ENCODE data around the gene KIAA0825. TPM values are rescaled to one million over a fixed set of nuclear protein-coding genes. Genes with fewer than 3 reads are reported as not detected.

Gene KIAA0825
- total and polyA plus RNA-seq, 2 of the 8 experiments (the other 6 are each of a cell fraction or from before 2014, with no cell fraction given), result 0.60 to 1.0 TPM

- WGBS, 2 experiments (ENCODE audit: extremely low coverage in 1 of 2, insufficient coverage in 1 of 2, insufficient read length in 1 of 2, insufficient replicate concordance in 2 of 2, low coverage in 1 of 2, low lambda C conversion rate in 2 of 2, missing lambda C conversion rate in 1 of 2), result 96% methylated on average over 1 of the region's 1 CpG; no CpG with 5 or more reads in 1 of the 2 experiments
- DNase-seq (ENCODE audit: low read depth in 1 of 2, low spot score in 2 of 2) (no peak), FAIRE-seq (no peak)
- no peak overlapping the region for H3K56ac ChIP-seq (replicated peaks; ENCODE audit: insufficient read length, low read depth, low read length)
- H3K4ac ChIP-seq (replicated peaks; ENCODE audit: insufficient read length, low read depth, low read length), result no peak overlapping the region
- H2AFZ ChIP-seq (ENCODE audit: low read length), result no peak overlapping the region
- POLR2A ChIA-PET (ENCODE audit: partially characterized antibody), result no interaction called here
- no peaks in the 10 kb centered on the region for H3K23me2 ChIP-seq (ENCODE audit: low read depth, low read length)
- H3K4me3 ChIP-seq (ENCODE audit: extremely low read depth in 1 of 4, insufficient read depth in 2 of 4, low read depth in 3 of 4, low read length in 4 of 4), result no peak overlapping the region
- H3K27me3 ChIP-seq (replicated peaks in 1 of 4; ENCODE audit: control insufficient read depth in 3 of 4, extremely low read depth in 1 of 4, insufficient read depth in 3 of 4, low read length in 3 of 4), result no peaks in the 10 kb centered on the region
- CTCF ChIA-PET (ENCODE audit: partially characterized antibody), result interaction anchor here (1.4 kb wide), 1 partner anchor 44 kb away, joined by 4 read pairs; no protein-coding TSS in a partner anchor
- no peak overlapping the region for H3K18ac ChIP-seq (ENCODE audit: extremely low read depth, low read length)
- no peak overlapping the region for H3K4me2 ChIP-seq (ENCODE audit: insufficient read depth in 1 of 2, low read depth in 2 of 2, low read length in 2 of 2)
- no peak overlapping the region for H3K23ac ChIP-seq (ENCODE audit: insufficient read length)
- H2BK20ac ChIP-seq (ENCODE audit: low read length), result no peak overlapping the region
- no peak overlapping the region for H2AK5ac ChIP-seq (ENCODE audit: low read depth, low read length)
- no peak overlapping the region for H2BK12ac ChIP-seq (ENCODE audit: low read depth, low read length)
- TF ChIP-seq KDM4A (IDR thresholded peaks at IDR 0.05; ENCODE audit: low read depth, low read length, severe bottlenecking) (no peak), JUN (IDR thresholded peaks at IDR 0.05; ENCODE audit: low read depth, low read length) (no peak), CTBP2 (IDR thresholded peaks at IDR 0.05; ENCODE audit: borderline replicate concordance, insufficient read depth, insufficient read length, low read length) (no peak), SAP30 (IDR thresholded peaks at IDR 0.05; ENCODE audit: insufficient read depth, insufficient replicate concordance, low read length) (no peak), USF2 (IDR thresholded peaks at IDR 0.05; ENCODE audit: low read length) (no peak)
- H4K5ac ChIP-seq (ENCODE audit: insufficient read length, low read depth, low read length), result no peak overlapping the region
- no peak overlapping the region for H2BK120ac ChIP-seq (replicated peaks; ENCODE audit: low read depth, low read length)
- H4K20me1 ChIP-seq (replicated peaks in 1 of 2; ENCODE audit: control insufficient read depth in 1 of 2, insufficient read depth in 2 of 2, low read length in 2 of 2), result no peaks in the 10 kb centered on the region
- H3K14ac ChIP-seq (ENCODE audit: insufficient read length), result no peak overlapping the region
- no peak overlapping the region for H4K91ac ChIP-seq (replicated peaks; ENCODE audit: insufficient read length, low read length)
- no peak overlapping the region for H4K8ac ChIP-seq (ENCODE audit: extremely low read depth, insufficient read depth, low read length)
- H3K36me3 ChIP-seq (ENCODE audit: control insufficient read depth in 2 of 4, insufficient read depth in 4 of 4, low read length in 3 of 4), result no peaks in the 10 kb centered on the region
- H3K79me2 ChIP-seq (ENCODE audit: control insufficient read depth in 1 of 2, insufficient read depth in 2 of 2, low read length in 2 of 2), result no peaks in the 10 kb centered on the region
- H3K79me1 ChIP-seq (ENCODE audit: low read depth, low read length), result no peaks in the 10 kb centered on the region
- H3K9me3 ChIP-seq (ENCODE audit: insufficient read depth in 2 of 2, low read depth in 1 of 2, low read length in 1 of 2), result no peaks in the 10 kb centered on the region
- H3K9ac ChIP-seq (replicated peaks in 1 of 4; ENCODE audit: extremely low read depth in 1 of 4, low read depth in 3 of 4, low read length in 3 of 4), result no peak overlapping the region
- no peaks in the 10 kb centered on the region for H3K4me1 ChIP-seq (replicated peaks in 1 of 4; ENCODE audit: control insufficient read depth in 3 of 4, insufficient read depth in 4 of 4, low read length in 3 of 4)
- H2BK5ac ChIP-seq (ENCODE audit: low read depth, low read length), result no peak overlapping the region
- no peak overlapping the region for H2BK15ac ChIP-seq (ENCODE audit: low read length)
- no peak overlapping the region for H3K27ac ChIP-seq (ENCODE audit: low read depth, low read length)
These were observed 137.9 kb downstream of the KIAA0825 start for GRCh38 chr5:94480486-94480885.
